OCI-LY1 (cell line): ENCODE data around the gene ZNF175.

Experiments used
- CTCF ChIP-seq: fragments of 200-600 bp; sonication (generic), shearing (Covaris generic); IDR thresholded peaks from 2 replicates; pipeline ENCODE4 v1.5.1; 2017; ENCODE audit warnings: mild to moderate bottlenecking, antibody characterized with exemption, low read length, moderate library complexity, mixed read lengths
- EZH2 ChIP-seq: fragments of 200-600 bp; sonication (generic), shearing (Covaris generic); IDR thresholded peaks from 2 replicates; pipeline ENCODE4 v1.8.0; 2017; ENCODE audit warnings: borderline replicate concordance, mixed run types, mild to moderate bottlenecking, antibody characterized with exemption, low read length, moderate library complexity, mixed read lengths

GRCh38 chr19:51551673-51552432, 19.2 kb upstream of the ZNF175 start:
- no peak for TF ChIP-seq CTCF
- TF ChIP-seq EZH2: no peak
